ENCODE data around the gene SLC30A7.

SLC30A7 gene

DNA sequence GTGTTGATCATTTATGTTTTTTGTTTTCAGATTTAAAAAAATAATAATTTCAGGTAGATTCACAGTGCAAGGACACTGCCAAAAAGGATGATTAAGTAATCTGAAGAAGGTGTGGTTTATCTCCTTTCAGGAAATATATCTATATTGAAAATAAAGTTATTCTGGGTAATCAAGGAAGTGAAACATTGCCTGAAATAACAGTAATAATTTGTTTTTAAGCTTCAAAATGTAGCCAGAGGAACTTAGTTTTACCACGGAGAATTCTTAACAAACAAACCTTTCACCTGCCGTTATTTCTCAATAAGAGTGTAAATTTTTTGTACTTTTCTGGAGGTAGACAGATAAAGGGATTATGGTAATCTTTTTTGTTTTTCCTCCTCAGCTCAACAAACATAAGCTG is 132.6 kb downstream of the SLC30A7 start:
- no peak for DNase-seq
- peak overlapping the region; percentile 100 for H3K4me3 Mint-ChIP-seq
- H3K4me1 Mint-ChIP-seq, result peaks cover 73% of the 10 kb centered on the region
- no peaks in the 10 kb centered on the region for H3K27me3 Mint-ChIP-seq
- ATAC-seq, result no peak
- H3K27ac Mint-ChIP-seq, result no peak overlapping the region
- peaks cover 69% of the 10 kb centered on the region for H3K36me3 Mint-ChIP-seq (ENCODE audit: low read depth)
- H3K9me3 Mint-ChIP-seq, result peaks cover 4% of the 10 kb centered on the region

DNA sequence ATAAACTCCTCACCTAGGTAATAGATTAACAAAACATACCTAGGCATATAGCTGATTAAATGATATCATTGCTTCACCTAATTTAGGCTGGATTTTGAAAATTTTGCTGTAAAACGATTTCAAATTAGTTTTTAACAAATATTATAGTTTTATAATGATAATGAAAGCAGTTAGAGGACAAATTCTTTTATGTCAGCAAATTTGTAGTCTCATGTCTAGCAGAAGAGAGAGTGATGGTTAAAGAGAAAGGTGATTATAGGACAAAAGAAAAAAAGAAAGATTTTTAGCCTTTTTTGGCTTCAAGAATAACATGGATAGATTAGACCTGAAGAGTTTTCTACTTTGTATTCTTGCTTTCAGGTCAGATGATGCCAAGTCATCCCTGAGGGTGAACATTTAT is 133.3 kb downstream of the SLC30A7 start:
- peaks cover 70% of the 10 kb centered on the region for H3K4me1 Mint-ChIP-seq
- DNase-seq, result no peak
- no peak for ATAC-seq
- H3K27me3 Mint-ChIP-seq, result no peaks in the 10 kb centered on the region
- peak overlapping the region; percentile 100 for H3K4me3 Mint-ChIP-seq
- peaks cover 4% of the 10 kb centered on the region for H3K9me3 Mint-ChIP-seq
- H3K36me3 Mint-ChIP-seq (ENCODE audit: low read depth), result peaks cover 65% of the 10 kb centered on the region
- no peak overlapping the region for H3K27ac Mint-ChIP-seq

DNA sequence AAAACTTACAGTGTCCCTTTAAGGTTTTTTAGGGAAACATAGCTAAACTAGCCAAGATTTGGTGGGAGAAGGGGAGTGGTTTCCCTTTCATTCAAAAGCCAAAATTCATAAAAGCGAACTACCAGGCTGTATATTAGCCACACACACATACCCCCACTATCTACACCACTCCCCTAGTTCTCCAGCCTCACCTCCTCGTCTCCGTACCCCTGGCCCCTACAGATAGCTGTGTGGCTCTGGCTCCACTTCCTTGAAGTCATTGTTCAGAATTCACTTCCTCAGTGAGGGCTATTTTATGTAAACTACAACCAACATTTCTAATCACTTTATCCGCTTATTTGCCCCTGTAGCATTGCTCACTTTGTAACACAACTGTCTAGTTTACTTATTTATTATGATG is 135.0 kb downstream of the SLC30A7 start:
- Mint-ChIP-seq H3K4me3 (no peak overlapping the region), H3K27ac (peak overlapping the region; percentile 16), H3K27me3 (no peaks in the 10 kb centered on the region), H3K4me1 (peaks cover 72% of the 10 kb centered on the region), H3K36me3 (ENCODE audit: low read depth) (peaks cover 64% of the 10 kb centered on the region), H3K9me3 (peaks cover 4% of the 10 kb centered on the region)
- ATAC-seq, result no peak
- DNase-seq, result no peak

Measured in activated naive CD8-positive, alpha-beta T cell treated with anti-CD3 and anti-CD28 coated beads, Interleukin-2, amount 50 U/mL, for 24 hours (primary cell).